Activated CD8-positive, alpha-beta memory T cell treated with anti-CD3 and anti-CD28 coated beads, Interleukin-2, amount 50 U/mL, for 24 hours (primary cell): ENCODE results near the gene PRMT7.

Source experiments
- DNase-seq: peaks from one replicate; pipeline ENCODE4 v3.0.0-alpha.2; 2020; ENCODE audit errors: extremely low read depth

Gene PRMT7

GRCh38 chr16:68310774-68311511, at the start of gene PRMT7, which contains the start of gene SLC7A6OS:
Gene PRMT7 (plus strand): TSS chr16:68311019. CDS start chr16:68315980, 4,961 bp downstream.
Gene SLC7A6OS (minus strand): TSS chr16:68310946. CDS start chr16:68310926, 20 bp downstream.
- peak; percentile 76 for DNase-seq

GRCh38 chr16:68263559-68264127, 47.2 kb upstream of the PRMT7 start:
- DNase-seq = no peak

GRCh38 chr16:68264128-68265077, 46.4 kb upstream of the PRMT7 start, which contains the start of gene SLC7A6:
Gene SLC7A6 (plus strand): TSS chr16:68264526. CDS start chr16:68274727, 10,201 bp downstream.
- peak; percentile 46 for DNase-seq

GRCh38 chr16:68265078-68265920, 45.5 kb upstream of the PRMT7 start:
- DNase-seq = no peak

- DNase-seq = no peak
Measured at GRCh38 chr16:68267612-68268405, 43.0 kb upstream of the PRMT7 start.

GRCh38 chr16:68269793-68270192, 41.0 kb upstream of the PRMT7 start:
- no peak for DNase-seq

- DNase-seq = no peak
Measured at GRCh38 chr16:68270353-68270752, 40.5 kb upstream of the PRMT7 start.

GRCh38 chr16:68272507-68273209, 38.2 kb upstream of the PRMT7 start:
- DNase-seq = no peak

GRCh38 chr16:68273459-68273858, 37.4 kb upstream of the PRMT7 start:
- no peak for DNase-seq

GRCh38 chr16:68273896-68274295, 36.9 kb upstream of the PRMT7 start:
- DNase-seq = no peak

GRCh38 chr16:68274441-68274840, 36.4 kb upstream of the PRMT7 start:
- no peak for DNase-seq

GRCh38 chr16:68275611-68276191, 35.1 kb upstream of the PRMT7 start:
- DNase-seq = no peak

- DNase-seq = no peak
Measured at GRCh38 chr16:68276223-68276622, 34.6 kb upstream of the PRMT7 start.

GRCh38 chr16:68279726-68280558, 30.9 kb upstream of the PRMT7 start:
- DNase-seq = no peak

- DNase-seq = no peak
Measured at GRCh38 chr16:68281368-68282063, 29.3 kb upstream of the PRMT7 start.

- DNase-seq = no peak
Measured at GRCh38 chr16:68282064-68282452, 28.8 kb upstream of the PRMT7 start.

- DNase-seq = no peak
Measured at GRCh38 chr16:68283346-68283745, 27.5 kb upstream of the PRMT7 start.
